Mesendoderm (in vitro differentiated cells): ENCODE measurements around the gene PRPF31.

ENCODE experiments used
- DNase-seq: peaks from one replicate; pipeline ENCODE4 v3.0.0; 2013
- H2AK5ac ChIP-seq: 2 replicates; pipeline ENCODE4 v1.6.1; 2013; ENCODE audit warnings: low read length, inconsistent platforms
- H2BK120ac ChIP-seq: 2 replicates; pipeline ENCODE4 v1.6.1; 2013; ENCODE audit warnings: low read depth, mild to moderate bottlenecking, low read length, moderate library complexity, mixed read lengths
- H2BK15ac ChIP-seq: replicated peaks from 2 replicates; pipeline ENCODE4 v1.6.1; 2013; ENCODE audit warnings: low read depth, mild to moderate bottlenecking, moderate library complexity
- H2BK5ac ChIP-seq: 2 replicates; pipeline ENCODE4 v1.6.1; 2013; ENCODE audit warnings: low read length, inconsistent platforms
- H3K18ac ChIP-seq: 2 replicates; pipeline ENCODE4 v1.6.1; 2013; ENCODE audit warnings: mild to moderate bottlenecking, low read length, mixed read lengths
- H3K23ac ChIP-seq: one replicate; pipeline ENCODE4 v1.6.1; 2013; ENCODE audit warnings: low read length
- H3K27ac ChIP-seq: 2 replicates; pipeline ENCODE4 v1.5.1; 2013; ENCODE audit warnings: low read depth, mild to moderate bottlenecking, inconsistent platforms, low read length, moderate library complexity
- H3K27me3 ChIP-seq: 2 replicates; pipeline ENCODE4 v1.6.1; 2013; ENCODE audit warnings: low read length, control low read depth, mild to moderate bottlenecking, inconsistent platforms; ENCODE audit not compliant: insufficient read depth, poor library complexity
- H3K36me3 ChIP-seq: 2 replicates; pipeline ENCODE4 v1.6.1; 2013; ENCODE audit warnings: low read length, inconsistent platforms; ENCODE audit not compliant: control insufficient read depth, insufficient read depth
- H3K4ac ChIP-seq: one replicate; pipeline ENCODE4 v1.6.1; 2013; ENCODE audit warnings: low read depth, mild to moderate bottlenecking, low read length, moderate library complexity
- H3K4me1 ChIP-seq: 2 replicates; pipeline ENCODE4 v1.6.1; 2013; ENCODE audit warnings: low read depth, low read length, inconsistent platforms; ENCODE audit not compliant: control insufficient read depth
- H3K4me2 ChIP-seq: 2 replicates; pipeline ENCODE4 v1.6.1; 2013; ENCODE audit warnings: low read length
- H3K4me3 ChIP-seq: 2 replicates; pipeline ENCODE4 v1.5.1; 2013; ENCODE audit warnings: mild to moderate bottlenecking, low read length
- H3K56ac ChIP-seq: one replicate; pipeline ENCODE4 v1.6.1; 2013; ENCODE audit warnings: low read length
- H3K79me1 ChIP-seq: 2 replicates; pipeline ENCODE4 v1.6.1; 2013; ENCODE audit warnings: low read length, inconsistent platforms
- H3K79me2 ChIP-seq: 2 replicates; pipeline ENCODE4 v1.6.1; 2013; ENCODE audit warnings: mild to moderate bottlenecking, low read length; ENCODE audit not compliant: control insufficient read depth, insufficient read depth
- H3K9ac ChIP-seq: 2 replicates; pipeline ENCODE4 v1.6.1; 2013; ENCODE audit warnings: low read length, inconsistent platforms
- H4K5ac ChIP-seq: one replicate; pipeline ENCODE4 v1.6.1; 2013; ENCODE audit warnings: low read length
- H4K8ac ChIP-seq: one replicate; pipeline ENCODE4 v1.6.1; 2013; ENCODE audit warnings: low read depth, mild to moderate bottlenecking, control low read depth, low read length, moderate library complexity
- WGBS: extraction: QIAGEN DNeasy Blood & Tissue Kit; methylation state at CpG from one replicate; pipeline ENCODE4 v1.1.7; 2013; ENCODE audit warnings: low lambda C conversion rate, missing lambda C conversion rate; ENCODE audit not compliant: insufficient coverage; ENCODE audit errors: extremely low coverage; 5-methylcytosine and 5-hydroxymethylcytosine counted together

The PRPF31 gene

DNA sequence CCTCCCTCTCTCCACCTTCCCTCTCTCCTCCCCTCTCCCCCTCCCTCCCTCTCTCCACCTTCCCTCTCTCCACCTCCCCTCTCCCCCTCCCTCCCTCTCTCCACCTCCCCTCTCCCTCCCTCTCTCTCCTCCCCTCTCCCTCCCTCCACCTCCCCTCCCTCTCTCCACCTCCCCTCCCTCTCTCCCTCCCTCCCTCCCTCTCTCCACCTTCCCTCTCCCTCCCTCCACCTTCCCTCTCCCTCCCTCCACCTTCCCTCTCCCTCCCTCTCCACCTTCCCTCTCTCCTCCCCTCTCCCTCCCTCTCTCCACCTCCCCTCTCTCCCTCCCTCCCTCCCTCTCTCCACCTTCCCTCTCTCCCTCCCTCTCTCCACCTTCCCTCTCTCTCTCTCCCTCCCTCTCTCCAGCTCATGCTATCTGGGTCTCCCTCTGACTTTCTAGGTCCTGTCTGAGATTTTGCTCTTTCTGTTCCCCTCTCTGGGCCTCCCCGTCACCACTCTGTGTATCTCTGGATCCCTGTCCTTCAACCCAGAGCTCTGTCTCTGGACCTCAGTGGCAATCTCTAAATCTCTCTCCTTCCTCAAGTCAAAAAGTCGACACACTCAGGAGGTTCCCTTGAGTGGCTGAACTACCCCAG is 18.5 kb downstream of the PRPF31 start:
- Histone ChIP-seq H3K4me3 (no peak overlapping the region), H3K36me3 (peaks cover 8% of the 10 kb centered on the region), H2BK15ac (no peak overlapping the region), H4K8ac (no peak overlapping the region), H3K9ac (no peak overlapping the region), H3K4me2 (no peak overlapping the region), H2BK120ac (no peak overlapping the region), H2BK5ac (no peak overlapping the region), H3K18ac (no peak overlapping the region), H3K23ac (no peak overlapping the region), H3K27ac (no peak overlapping the region), H4K5ac (no peak overlapping the region), H3K27me3 (no peaks in the 10 kb centered on the region), H3K79me2 (peaks cover 12% of the 10 kb centered on the region), H3K4me1 (peaks cover 7% of the 10 kb centered on the region), H3K56ac (no peak overlapping the region), H3K4ac (no peak overlapping the region), H2AK5ac (no peak overlapping the region), H3K79me1 (peaks cover 3% of the 10 kb centered on the region)
- no CpG with 5 or more reads among the region's 2 CpGs for WGBS
- peak; percentile 82 for DNase-seq

DNA sequence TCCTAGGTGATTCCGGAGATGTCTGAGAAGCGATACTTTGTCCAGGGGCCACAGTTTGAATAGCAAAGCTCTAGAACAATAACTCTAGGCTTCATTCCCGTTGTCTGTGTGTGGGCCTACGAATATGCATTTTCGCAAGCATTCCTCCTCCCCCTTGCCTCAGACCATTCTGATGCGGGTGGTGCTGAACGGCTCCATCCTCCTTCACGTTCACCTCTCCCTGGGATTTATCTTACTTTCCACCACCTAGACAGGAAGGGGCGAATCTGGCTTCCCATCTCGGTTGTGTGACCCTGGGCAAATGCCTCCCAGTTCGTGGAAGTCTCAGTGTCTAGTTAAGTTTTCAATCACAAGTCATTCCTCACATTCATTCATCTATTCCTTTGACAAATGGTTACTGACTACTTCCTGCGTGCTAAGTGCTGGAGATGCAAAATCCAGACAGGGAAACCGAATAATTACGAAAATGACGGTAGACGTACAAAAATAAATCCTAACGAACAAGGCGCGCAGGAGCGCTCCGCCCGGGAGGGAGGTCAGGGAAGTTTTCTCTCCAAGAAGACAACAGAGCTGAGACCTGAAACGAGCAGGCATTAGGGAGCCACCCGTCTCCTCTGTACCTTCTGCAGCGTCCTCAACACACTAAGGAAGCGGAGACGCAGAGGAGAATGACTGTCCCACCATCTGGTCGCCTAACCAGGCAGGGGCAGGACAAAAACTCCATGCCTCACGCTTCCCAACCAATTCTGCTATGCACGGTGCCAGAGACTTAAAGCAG is 20.7 kb downstream of the PRPF31 start:
- Histone ChIP-seq H2BK120ac (no peak overlapping the region), H3K4me3 (peak overlapping the region; percentile 50), H3K23ac (no peak overlapping the region), H3K4me1 (peaks cover 8% of the 10 kb centered on the region), H3K4me2 (peak overlapping the region; percentile 98), H3K18ac (no peak overlapping the region), H3K9ac (peak overlapping the region; percentile 80), H3K79me1 (peaks cover 21% of the 10 kb centered on the region), H4K5ac (no peak overlapping the region), H2BK15ac (no peak overlapping the region), H4K8ac (no peak overlapping the region), H3K4ac (no peak overlapping the region), H2AK5ac (no peak overlapping the region), H2BK5ac (peak overlapping the region; percentile 10), H3K36me3 (peaks cover 2% of the 10 kb centered on the region), H3K56ac (peak overlapping the region; percentile 89), H3K27ac (no peak overlapping the region), H3K27me3 (no peaks in the 10 kb centered on the region), H3K79me2 (peaks cover 34% of the 10 kb centered on the region)
- WGBS: no CpG with 5 or more reads among the region's 30 CpGs
- DNase-seq: peak; percentile 54

DNA sequence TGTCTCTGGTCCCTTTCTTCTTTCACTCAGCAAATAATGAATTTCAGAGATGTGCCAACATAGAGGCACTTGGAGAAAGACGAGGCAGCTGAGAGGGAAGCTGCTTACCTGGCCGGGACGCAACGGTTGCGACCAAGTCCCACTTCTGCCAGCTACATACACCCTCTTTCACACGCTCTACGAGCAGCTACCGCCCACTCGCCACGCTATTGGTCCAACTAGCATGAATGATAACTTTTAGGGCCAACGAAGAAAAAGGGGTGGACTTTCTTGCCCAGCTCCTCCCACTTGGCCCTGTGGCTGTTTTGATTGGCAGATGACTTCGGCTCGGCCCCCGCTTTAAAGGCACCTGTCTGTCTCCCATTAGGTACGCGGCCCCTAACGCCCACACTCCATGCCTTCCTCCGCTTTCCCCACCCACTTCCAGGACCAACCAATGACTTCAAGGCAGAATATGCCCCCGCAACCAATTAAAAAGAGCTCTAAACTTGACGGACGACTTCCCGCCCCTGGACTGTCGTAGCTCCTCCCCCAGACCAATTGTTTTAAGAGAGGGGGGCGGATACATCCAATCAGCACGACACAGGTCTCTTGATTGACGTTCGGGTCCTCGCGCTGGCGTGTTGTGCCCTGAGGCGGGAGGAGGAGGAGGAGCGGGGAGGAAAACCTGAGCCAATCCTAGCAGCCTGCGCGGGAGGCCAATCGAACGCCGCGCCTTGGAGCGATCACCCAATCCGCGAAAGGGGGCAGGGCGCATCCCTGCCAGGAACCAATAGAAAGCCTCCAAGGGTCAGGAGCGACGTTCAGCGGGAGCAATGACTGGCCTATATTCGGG is 21.5 kb downstream of the PRPF31 start:
- Histone ChIP-seq H3K79me1 (peaks cover 29% of the 10 kb centered on the region), H2BK120ac (no peak overlapping the region), H2BK5ac (peak overlapping the region; percentile 10), H3K79me2 (peaks cover 41% of the 10 kb centered on the region), H3K4me2 (peak overlapping the region; percentile 98), H3K27me3 (no peaks in the 10 kb centered on the region), H2BK15ac (no peak overlapping the region), H3K36me3 (no peaks in the 10 kb centered on the region), H3K4me1 (peaks cover 8% of the 10 kb centered on the region), H3K18ac (no peak overlapping the region), H3K56ac (peak overlapping the region; percentile 89), H3K27ac (no peak overlapping the region), H3K4ac (no peak overlapping the region), H4K5ac (no peak overlapping the region), H3K4me3 (peak overlapping the region; percentile 50), H3K9ac (peak overlapping the region; percentile 80), H3K23ac (no peak overlapping the region), H2AK5ac (no peak overlapping the region), H4K8ac (no peak overlapping the region)
- no CpG with 5 or more reads among the region's 46 CpGs for WGBS
- DNase-seq: peak; percentile 100

DNA sequence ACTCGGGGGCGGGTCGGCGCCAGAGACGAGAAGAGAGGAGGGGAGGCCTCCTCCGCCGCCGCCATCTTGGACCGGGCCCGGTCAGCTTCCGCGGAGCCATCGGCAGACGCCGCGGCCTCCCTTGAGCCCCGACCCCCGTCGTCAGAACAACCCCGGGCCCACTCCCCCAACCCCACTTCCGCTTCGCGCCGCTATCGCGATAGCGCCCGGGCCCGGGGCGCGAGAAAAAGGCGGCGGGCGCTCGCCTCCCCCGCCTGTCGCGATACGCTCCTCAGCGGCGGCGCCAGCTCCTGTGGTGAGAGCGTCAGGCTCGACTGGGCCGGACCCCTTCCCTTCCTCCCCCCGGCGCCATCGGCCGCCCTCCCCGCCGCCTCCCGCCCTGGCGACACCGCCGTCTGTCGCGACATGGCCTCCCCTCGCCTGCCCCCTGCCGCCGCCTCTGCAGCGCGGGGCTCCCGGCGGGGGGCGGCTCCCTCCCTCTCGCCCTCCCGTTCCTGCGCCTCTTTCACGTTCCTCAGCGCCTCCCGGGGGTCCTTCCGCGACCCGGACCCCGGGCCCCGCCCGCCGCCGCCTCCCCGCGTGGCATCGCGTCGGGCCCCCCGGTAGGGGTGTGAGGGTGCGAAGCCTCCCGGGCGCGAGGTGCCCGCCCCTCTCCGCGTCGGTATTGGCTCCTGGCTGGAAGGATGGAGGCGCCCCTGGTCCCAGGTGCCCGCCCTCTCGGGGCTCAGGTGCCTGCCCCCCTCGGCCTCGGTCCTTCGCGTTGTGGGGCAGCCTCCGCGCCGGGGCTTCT is 22.3 kb downstream of the PRPF31 start, which contains the start of gene CNOT3:
CNOT3 (plus strand) TSS at position 64 of the 790 bp plus-strand sequence. CDS start 5,217 bp downstream, outside the sequence.
- Histone ChIP-seq H3K27me3 (no peaks in the 10 kb centered on the region), H3K56ac (peak within 1 kb of the TSS; percentile 94), H3K4me1 (peaks cover 8% of the 10 kb centered on the region), H3K23ac (peak within 1 kb of the TSS; percentile 11), H2AK5ac (no peak within 1 kb of the TSS), H3K4ac (peak within 1 kb of the TSS; percentile 98), H3K36me3 (peaks cover 3% of the 10 kb centered on the region), H3K4me3 (peak within 1 kb of the TSS; percentile 74), H3K79me1 (peaks cover 35% of the 10 kb centered on the region), H4K5ac (no peak within 1 kb of the TSS), H2BK120ac (peak within 1 kb of the TSS; percentile 84), H3K4me2 (peak within 1 kb of the TSS; percentile 98), H3K9ac (peak within 1 kb of the TSS; percentile 82), H2BK5ac (peak within 1 kb of the TSS; percentile 10), H3K79me2 (peaks cover 45% of the 10 kb centered on the region), H4K8ac (no peak within 1 kb of the TSS), H3K18ac (peak within 1 kb of the TSS; percentile 90), H2BK15ac (no peak within 1 kb of the TSS), H3K27ac (peak within 1 kb of the TSS; percentile 61)
- DNase-seq: peak; percentile 27
- no CpG with 5 or more reads among the region's 103 CpGs for WGBS
